Naive thymus-derived CD4-positive, alpha-beta T cell (primary cell): ENCODE data around the gene HIGD2A. TPM values are rescaled to one million over a fixed set of nuclear protein-coding genes. Genes with fewer than 3 reads are reported as not detected.

ENCODE experiments used
- ATAC-seq: fragments of 150-1000 bp; cut with Tn5 transposase; 2 replicates; pipeline ENCODE4 v1.10.0; 2021; ENCODE audit warnings: mild to moderate bottlenecking, moderate library complexity
- CTCF ChIA-PET: fragments of 350-600 bp; sonication (Branson Sonifier 250); formaldehyde crosslinking; loops from one replicate; lab custom pipeline; 2021; ENCODE audit warnings: antibody characterized with exemption; lab: Charles Lee
- POLR2A ChIA-PET: fragments of 350-600 bp; sonication (Branson Sonifier 250); formaldehyde crosslinking; loops from one replicate; lab custom pipeline; 2021; ENCODE audit warnings: antibody characterized with exemption, inconsistent platforms; lab: Charles Lee
- DNase-seq, 9 donors: peaks; one replicate each; pipeline versions ENCODE4 v3.0.0 to v3.0.0-alpha.2; 2020 to 2022; ENCODE audit warnings: mixed read lengths in 1 of 9
- H3K27ac ChIP-seq: one replicate; pipeline ENCODE4 v1.7.0; 2013; ENCODE audit warnings: mild to moderate bottlenecking, low read depth, low read length, moderate library complexity
- H3K27me3 ChIP-seq, 2 donors: one replicate each; pipeline ENCODE4 v1.7.0; 2013; ENCODE audit warnings: low read length in 2 of 2, mild to moderate bottlenecking in 2 of 2, moderate library complexity in 2 of 2; ENCODE audit not compliant: control insufficient read depth in 2 of 2, insufficient read depth in 2 of 2
- H3K36me3 ChIP-seq, 3 experiments: 1 replicate in 2 of 3; 2 replicates in 1 of 3; pipeline ENCODE4 v1.7.0; 2013; ENCODE audit warnings: low read length in 3 of 3, mild to moderate bottlenecking in 3 of 3, moderate library complexity in 1 of 3; ENCODE audit not compliant: insufficient read depth in 3 of 3, control insufficient read depth in 2 of 3
- H3K4me1 ChIP-seq, 2 donors: one replicate each; pipeline ENCODE4 v1.7.0; 2013; ENCODE audit warnings: low read length in 2 of 2, mild to moderate bottlenecking in 2 of 2, moderate library complexity in 1 of 2; ENCODE audit not compliant: control insufficient read depth in 2 of 2, insufficient read depth in 2 of 2
- H3K4me3 ChIP-seq: 2 replicates; pipeline ENCODE4 v1.7.0; 2013; ENCODE audit warnings: mild to moderate bottlenecking, low read length
- H3K9me3 ChIP-seq, 3 experiments: 1 replicate in 2 of 3; 2 replicates in 1 of 3; pipeline ENCODE4 v1.7.0; 2013; ENCODE audit warnings: low read length in 3 of 3; ENCODE audit not compliant: control insufficient read depth in 2 of 3
- H3K27ac Mint-ChIP-seq, 9 donors: one replicate each; pipeline ENCODE4 v1.8.0; 2020 to 2022; ENCODE audit warnings: mixed read lengths in 9 of 9, mild to moderate bottlenecking in 8 of 9, moderate library complexity in 5 of 9, inconsistent platforms in 2 of 9
- H3K27me3 Mint-ChIP-seq, 5 donors: one replicate each; pipeline ENCODE4 v1.8.0; 2021 to 2022; ENCODE audit warnings: mixed read lengths in 5 of 5, mild to moderate bottlenecking in 1 of 5
- H3K36me3 Mint-ChIP-seq, 5 donors: one replicate each; pipeline ENCODE4 v1.8.0; 2020 to 2022; ENCODE audit warnings: mixed read lengths in 5 of 5, mild to moderate bottlenecking in 3 of 5, inconsistent platforms in 1 of 5
- H3K4me1 Mint-ChIP-seq, 7 donors: one replicate each; pipeline ENCODE4 v1.8.0; 2020 to 2022; ENCODE audit warnings: mixed read lengths in 7 of 7, mild to moderate bottlenecking in 3 of 7, inconsistent platforms in 1 of 7
- H3K4me3 Mint-ChIP-seq, 10 donors: one replicate each; pipeline ENCODE4 v1.8.0; 2020 to 2022; ENCODE audit warnings: mild to moderate bottlenecking in 10 of 10, mixed read lengths in 10 of 10, moderate library complexity in 6 of 10, inconsistent platforms in 2 of 10
- H3K9me3 Mint-ChIP-seq, 11 donors: one replicate each; pipeline ENCODE4 v1.8.0; 2020 to 2022; ENCODE audit warnings: mixed read lengths in 11 of 11, mild to moderate bottlenecking in 4 of 11, inconsistent platforms in 1 of 11, moderate library complexity in 1 of 11
- intact Hi-C, 2 donors: fragments of 100-400 bp; cut with micrococcal nuclease; formaldehyde crosslinking; loops; one replicate each; pipeline ENCODE4 v1.15.1; 2023
- polyA plus RNA-seq, 2 donors: library from polyadenylated mRNA; unstranded; fragments of 300-500 nt; fragmentation: Illumina TruSeq; gene quantifications; one replicate each; pipeline ENCODE4 v1.2.3, GENCODE V29; 2021
- total RNA-seq, 6 experiments: library from RNA in 5 of 6; stranded (reverse) in 5 of 6; gene quantifications; 1 replicate in 5 of 6; 2 replicates in 1 of 6; pipeline ENCODE4 v1.2.3 and lab custom pipeline; 2021 to 2026

The HIGD2A gene
- total and polyA plus RNA-seq, 7 experiments from 2014 or later = 86.8 to 282 (median 114) TPM

GRCh38 chr5:176420972-176421544 lies 32.5 kb downstream of the HIGD2A start:
- ChIA-PET POLR2A (interaction anchor here (1.1 kb wide), 1 partner anchor 27 kb away, joined by 5 read pairs; no protein-coding TSS in a partner anchor), CTCF (no interaction called here)
- ATAC-seq (no peak), DNase-seq (no peak)
- H3K9me3 ChIP-seq = no peaks in the 10 kb centered on the region
- H3K27me3 ChIP-seq = no peaks in the 10 kb centered on the region
- Mint-ChIP-seq H3K4me3 (no peak overlapping the region), H3K4me1 (peaks cover 3 to 14% (median 8%) of the 10 kb centered on the region in 7 donors), H3K27me3 (peaks cover 0 to 46% (median 0%) of the 10 kb centered on the region in 5 donors), H3K27ac (no peak overlapping the region), H3K9me3 (peaks cover 0 to 10% (median 0%) of the 10 kb centered on the region in 11 donors), H3K36me3 (peaks cover 0 to 4% (median 0%) of the 10 kb centered on the region in 5 donors)
- H3K4me1 ChIP-seq = peaks cover 5 to 7% of the 10 kb centered on the region in 2 donors
- H3K36me3 ChIP-seq = no peaks in the 10 kb centered on the region
- H3K4me3 ChIP-seq = no peak overlapping the region
- intact Hi-C loops = no loop called here
- H3K27ac ChIP-seq = no peak overlapping the region

- Mint-ChIP-seq H3K4me1 (peaks cover 0 to 2% (median 0%) of the 10 kb centered on the region in 7 donors), H3K36me3 (peaks cover 0 to 4% (median 0%) of the 10 kb centered on the region in 5 donors)
- H3K4me1 ChIP-seq = no peaks in the 10 kb centered on the region
Measured at GRCh38 chr5:176424181-176424580, 35.6 kb downstream of the HIGD2A start.

GRCh38 chr5:176425138-176425537 lies 36.6 kb downstream of the HIGD2A start:
- ChIA-PET POLR2A (no interaction called here), CTCF (no interaction called here)
- H3K9me3 Mint-ChIP-seq = peaks cover 0 to 10% (median 0%) of the 10 kb centered on the region in 11 donors
- H3K9me3 ChIP-seq = no peaks in the 10 kb centered on the region
- ATAC-seq = no peak
- intact Hi-C loops = no loop called here
- no peak overlapping the region for H3K4me3 Mint-ChIP-seq
- H3K27ac ChIP-seq = no peak overlapping the region
- H3K27ac Mint-ChIP-seq = no peak overlapping the region
- no peaks in the 10 kb centered on the region for H3K27me3 ChIP-seq
- no peaks in the 10 kb centered on the region for H3K4me1 ChIP-seq
- peaks cover 0 to 37% (median 0%) of the 10 kb centered on the region in 5 donors for H3K27me3 Mint-ChIP-seq
- no peaks in the 10 kb centered on the region for H3K36me3 ChIP-seq
- H3K4me3 ChIP-seq = no peak overlapping the region
- H3K36me3 Mint-ChIP-seq = peaks cover 0 to 4% (median 0%) of the 10 kb centered on the region in 5 donors
- H3K4me1 Mint-ChIP-seq = peaks cover 0 to 3% (median under 1%) of the 10 kb centered on the region in 7 donors
- DNase-seq = no peak

More at GRCh38 chr5:176424181-176424580, 35.6 kb downstream of the HIGD2A start:
- H3K27me3 Mint-ChIP-seq = peaks cover 0 to 44% (median 0%) of the 10 kb centered on the region in 5 donors
- Histone ChIP-seq H3K36me3 (no peaks in the 10 kb centered on the region), H3K4me3 (no peak overlapping the region), H3K27ac (no peak overlapping the region), H3K27me3 (no peaks in the 10 kb centered on the region), H3K9me3 (no peaks in the 10 kb centered on the region)
- ATAC-seq (no peak), DNase-seq (no peak)
- no peak overlapping the region for H3K4me3 Mint-ChIP-seq
- CTCF ChIA-PET = interaction anchor here (0.5 kb wide), 1 partner anchor 91 kb away, joined by 4 read pairs; no protein-coding TSS in a partner anchor
- no peak overlapping the region for H3K27ac Mint-ChIP-seq
- intact Hi-C loops = no loop called here
- peaks cover 0 to 10% (median 0%) of the 10 kb centered on the region in 11 donors for H3K9me3 Mint-ChIP-seq
- POLR2A ChIA-PET = no interaction called here

- Mint-ChIP-seq H3K4me1 (peaks cover 0 to 9% (median 6%) of the 10 kb centered on the region in 7 donors), H3K27me3 (peaks cover 0 to 35% (median 0%) of the 10 kb centered on the region in 5 donors), H3K9me3 (peaks cover 0 to 7% (median 0%) of the 10 kb centered on the region in 11 donors), H3K36me3 (peaks cover 0 to 4% (median 0%) of the 10 kb centered on the region in 5 donors), H3K4me3 (no peak overlapping the region), H3K27ac (no peak overlapping the region)
- intact Hi-C loops = no loop called here
- Histone ChIP-seq H3K4me3 (no peak overlapping the region), H3K36me3 (no peaks in the 10 kb centered on the region), H3K4me1 (no peaks in the 10 kb centered on the region), H3K27ac (no peak overlapping the region), H3K27me3 (no peaks in the 10 kb centered on the region), H3K9me3 (no peaks in the 10 kb centered on the region)
- POLR2A ChIA-PET = no interaction called here
- CTCF ChIA-PET = no interaction called here
- no peak for DNase-seq
- no peak for ATAC-seq
Measured at GRCh38 chr5:176425791-176426190, 37.2 kb downstream of the HIGD2A start.

GRCh38 chr5:176426876-176427275 lies 38.3 kb downstream of the HIGD2A start:
- H3K27me3 ChIP-seq = no peaks in the 10 kb centered on the region
- ChIA-PET CTCF (interaction anchor here (0.7 kb wide), 1 partner anchor 234 kb away, joined by 8 read pairs; no protein-coding TSS in a partner anchor), POLR2A (interaction anchor here (0.6 to 0.7 kb wide), 2 partner anchors 49 to 110 kb away, joined by 3 read pairs; partner anchors contain the start of gene RNF44)
- H3K4me1 Mint-ChIP-seq = peaks cover 0 to 10% (median 6%) of the 10 kb centered on the region in 7 donors
- no peak for ATAC-seq
- no peaks in the 10 kb centered on the region for H3K4me1 ChIP-seq
- no peaks in the 10 kb centered on the region for H3K36me3 ChIP-seq
- no peak overlapping the region for H3K27ac Mint-ChIP-seq
- intact Hi-C loops = no loop called here
- peaks cover 0 to 27% (median under 1%) of the 10 kb centered on the region in 5 donors for H3K27me3 Mint-ChIP-seq
- H3K36me3 Mint-ChIP-seq = peaks cover 0 to 3% (median 0%) of the 10 kb centered on the region in 5 donors
- no peaks in the 10 kb centered on the region for H3K9me3 ChIP-seq
- H3K4me3 Mint-ChIP-seq = no peak overlapping the region
- H3K27ac ChIP-seq = no peak overlapping the region
- no peak for DNase-seq
- H3K4me3 ChIP-seq = no peak overlapping the region
- peaks cover 0 to 6% (median 0%) of the 10 kb centered on the region in 11 donors for H3K9me3 Mint-ChIP-seq

- H3K36me3 ChIP-seq = no peaks in the 10 kb centered on the region
- H3K4me1 ChIP-seq = no peaks in the 10 kb centered on the region
- ATAC-seq = no peak
- DNase-seq = no peak
- H3K4me3 ChIP-seq = no peak overlapping the region
- H3K4me3 Mint-ChIP-seq = no peak overlapping the region
- no peak overlapping the region for H3K27ac Mint-ChIP-seq
- peaks cover 0 to 22% (median 6%) of the 10 kb centered on the region in 5 donors for H3K27me3 Mint-ChIP-seq
- peaks cover 0 to 3% (median 0%) of the 10 kb centered on the region in 5 donors for H3K36me3 Mint-ChIP-seq
- intact Hi-C loops = no loop called here
- ChIA-PET POLR2A (interaction anchor here (0.6 kb wide), 1 partner anchor 116 kb away, joined by 6 read pairs; no protein-coding TSS in a partner anchor), CTCF (no interaction called here)
- no peaks in the 10 kb centered on the region for H3K27me3 ChIP-seq
- no peaks in the 10 kb centered on the region for H3K9me3 ChIP-seq
- H3K4me1 Mint-ChIP-seq = peaks cover 0 to 10% (median 6%) of the 10 kb centered on the region in 7 donors
- peaks cover 0 to 14% (median 2%) of the 10 kb centered on the region in 11 donors for H3K9me3 Mint-ChIP-seq
- H3K27ac ChIP-seq = no peak overlapping the region
Measured at GRCh38 chr5:176427971-176428370, 39.4 kb downstream of the HIGD2A start.
